Astrocyte (in vitro differentiated cells and primary cell): ENCODE results near the gene SARNP.

Source experiments
- EZH2 ChIP-seq: IDR thresholded peaks from 2 replicates; pipeline ENCODE4 v1.6.1; 2012; ENCODE audit warnings: mild to moderate bottlenecking, low read length, inconsistent platforms; ENCODE audit not compliant: insufficient read depth
- TF ChIP-seq, protein P1 (sequence below): IDR thresholded peaks from 2 replicates; pipeline ENCODE4 v1.5.1; 2011; ENCODE audit warnings: low read depth, mild to moderate bottlenecking, inconsistent platforms, low read length, moderate library complexity; ENCODE audit not compliant: insufficient read depth

DNA sequence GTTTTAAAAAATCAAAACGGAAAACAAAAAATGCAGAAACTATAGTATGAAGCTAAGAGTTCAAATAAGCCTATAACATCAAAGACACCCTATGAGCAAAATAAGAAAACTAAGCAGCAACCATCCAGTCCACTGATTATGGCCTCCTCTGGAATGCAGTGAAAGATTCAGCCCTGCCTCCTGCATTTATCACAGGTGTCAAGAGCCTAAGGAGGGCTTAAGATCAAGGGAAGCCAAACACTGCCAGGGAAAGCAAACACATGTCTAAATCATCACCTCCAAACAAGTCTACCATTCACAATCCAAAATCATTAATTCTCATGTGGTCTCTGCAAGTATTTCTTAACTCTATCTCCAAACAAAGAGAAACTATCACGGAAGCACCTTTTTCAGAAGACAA lies 28.4 kb downstream of the SARNP start:
- TF ChIP-seq, protein P1, sequence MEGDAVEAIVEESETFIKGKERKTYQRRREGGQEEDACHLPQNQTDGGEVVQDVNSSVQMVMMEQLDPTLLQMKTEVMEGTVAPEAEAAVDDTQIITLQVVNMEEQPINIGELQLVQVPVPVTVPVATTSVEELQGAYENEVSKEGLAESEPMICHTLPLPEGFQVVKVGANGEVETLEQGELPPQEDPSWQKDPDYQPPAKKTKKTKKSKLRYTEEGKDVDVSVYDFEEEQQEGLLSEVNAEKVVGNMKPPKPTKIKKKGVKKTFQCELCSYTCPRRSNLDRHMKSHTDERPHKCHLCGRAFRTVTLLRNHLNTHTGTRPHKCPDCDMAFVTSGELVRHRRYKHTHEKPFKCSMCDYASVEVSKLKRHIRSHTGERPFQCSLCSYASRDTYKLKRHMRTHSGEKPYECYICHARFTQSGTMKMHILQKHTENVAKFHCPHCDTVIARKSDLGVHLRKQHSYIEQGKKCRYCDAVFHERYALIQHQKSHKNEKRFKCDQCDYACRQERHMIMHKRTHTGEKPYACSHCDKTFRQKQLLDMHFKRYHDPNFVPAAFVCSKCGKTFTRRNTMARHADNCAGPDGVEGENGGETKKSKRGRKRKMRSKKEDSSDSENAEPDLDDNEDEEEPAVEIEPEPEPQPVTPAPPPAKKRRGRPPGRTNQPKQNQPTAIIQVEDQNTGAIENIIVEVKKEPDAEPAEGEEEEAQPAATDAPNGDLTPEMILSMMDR, result no peak
- TF ChIP-seq EZH2, result no peak
